Measurements from ENCODE around the gene KCNH2. TPM values are rescaled to one million over a fixed set of nuclear protein-coding genes. Genes with fewer than 3 reads are reported as not detected.
"Not testable (repeated sequence)": the region's sequence is repeated elsewhere in the genome, so short reads cannot be mapped to it uniquely, and the experiment has no call there.

Gene KCNH2
- total RNA-seq, 1 donor from 2014 or later = 7.3 TPM

GRCh38 chr7:150911590-150912267, 66.4 kb downstream of the KCNH2 start:
- H3K9ac ChIP-seq (ENCODE audit: low read depth in 1 of 3, low read length in 3 of 3) = no peak overlapping the region
- no peaks in the 10 kb centered on the region for H3K9me3 ChIP-seq (ENCODE audit: control insufficient read depth in 3 of 3, low read length in 3 of 3)

GRCh38 chr7:150910996-150911422, 67.1 kb downstream of the KCNH2 start:
- no peak overlapping the region for H3K9ac ChIP-seq (ENCODE audit: low read depth in 1 of 3, low read length in 3 of 3)

More at GRCh38 chr7:150911590-150912267, 66.4 kb downstream of the KCNH2 start:
- H3K27me3 ChIP-seq (ENCODE audit: control insufficient read depth in 3 of 3, insufficient read depth in 3 of 3, low read length in 3 of 3) = peaks cover 16 to 37% (median 29%) of the 10 kb centered on the region in 3 donors
- no peaks in the 10 kb centered on the region for H3K4me1 ChIP-seq (ENCODE audit: control insufficient read depth in 3 of 3, insufficient read depth in 3 of 3, low read length in 3 of 3)
- H3K36me3 ChIP-seq (ENCODE audit: control insufficient read depth in 3 of 3, insufficient read depth in 3 of 3, low read length in 3 of 3) = no peaks in the 10 kb centered on the region
- H3K27ac ChIP-seq (ENCODE audit: low read depth, low read length) = no peak overlapping the region
- H3K4me3 ChIP-seq (ENCODE audit: low read length in 3 of 3) = no peak overlapping the region

GRCh38 chr7:150910305-150910995, 67.7 kb downstream of the KCNH2 start:
- not testable (repeated sequence) for H3K9ac ChIP-seq (ENCODE audit: low read depth in 1 of 3, low read length in 3 of 3)
- H3K27me3 ChIP-seq (ENCODE audit: control insufficient read depth in 3 of 3, insufficient read depth in 3 of 3, low read length in 3 of 3) = peaks cover 9 to 38% (median 25%) of the 10 kb centered on the region in 3 donors

More at GRCh38 chr7:150910996-150911422, 67.1 kb downstream of the KCNH2 start:
- no peak overlapping the region for H3K27ac ChIP-seq (ENCODE audit: low read depth, low read length)
- no peaks in the 10 kb centered on the region for H3K36me3 ChIP-seq (ENCODE audit: control insufficient read depth in 3 of 3, insufficient read depth in 3 of 3, low read length in 3 of 3)
- no peaks in the 10 kb centered on the region for H3K9me3 ChIP-seq (ENCODE audit: control insufficient read depth in 3 of 3, low read length in 3 of 3)
- no peak overlapping the region for H3K4me3 ChIP-seq (ENCODE audit: low read length in 3 of 3)
- H3K27me3 ChIP-seq (ENCODE audit: control insufficient read depth in 3 of 3, insufficient read depth in 3 of 3, low read length in 3 of 3) = peaks cover 12 to 34% (median 23%) of the 10 kb centered on the region in 3 donors
- H3K4me1 ChIP-seq (ENCODE audit: control insufficient read depth in 3 of 3, insufficient read depth in 3 of 3, low read length in 3 of 3) = no peaks in the 10 kb centered on the region

GRCh38 chr7:150909200-150909995, 68.7 kb downstream of the KCNH2 start:
- Histone ChIP-seq H3K27me3 (ENCODE audit: control insufficient read depth in 3 of 3, insufficient read depth in 3 of 3, low read length in 3 of 3) (peaks cover 5 to 39% (median 22%) of the 10 kb centered on the region in 3 donors), H3K9ac (ENCODE audit: low read depth in 1 of 3, low read length in 3 of 3) (no peak overlapping the region), H3K4me3 (ENCODE audit: low read length in 3 of 3) (no peak overlapping the region), H3K27ac (ENCODE audit: low read depth, low read length) (no peak overlapping the region), H3K9me3 (ENCODE audit: control insufficient read depth in 3 of 3, low read length in 3 of 3) (no peaks in the 10 kb centered on the region), H3K36me3 (ENCODE audit: control insufficient read depth in 3 of 3, insufficient read depth in 3 of 3, low read length in 3 of 3) (no peaks in the 10 kb centered on the region), H3K4me1 (ENCODE audit: control insufficient read depth in 3 of 3, insufficient read depth in 3 of 3, low read length in 3 of 3) (peaks cover 0 to under 1% (median 0%) of the 10 kb centered on the region in 3 donors)

More at GRCh38 chr7:150910305-150910995, 67.7 kb downstream of the KCNH2 start:
- H3K9me3 ChIP-seq (ENCODE audit: control insufficient read depth in 3 of 3, low read length in 3 of 3); H3K4me3 ChIP-seq (ENCODE audit: low read length in 3 of 3); H3K4me1 ChIP-seq (ENCODE audit: control insufficient read depth in 3 of 3, insufficient read depth in 3 of 3, low read length in 3 of 3); H3K27ac ChIP-seq (ENCODE audit: low read depth, low read length); H3K36me3 ChIP-seq (ENCODE audit: control insufficient read depth in 3 of 3, insufficient read depth in 3 of 3, low read length in 3 of 3): not testable (repeated sequence)

GRCh38 chr7:150908173-150908572, 69.9 kb downstream of the KCNH2 start:
- no peaks in the 10 kb centered on the region for H3K9me3 ChIP-seq (ENCODE audit: control insufficient read depth in 3 of 3, low read length in 3 of 3)
- no peak overlapping the region for H3K4me3 ChIP-seq (ENCODE audit: low read length in 3 of 3)
- no peak overlapping the region for H3K9ac ChIP-seq (ENCODE audit: low read depth in 1 of 3, low read length in 3 of 3)
- peaks cover 0 to 7% (median 5%) of the 10 kb centered on the region in 3 donors for H3K4me1 ChIP-seq (ENCODE audit: control insufficient read depth in 3 of 3, insufficient read depth in 3 of 3, low read length in 3 of 3)
- no peaks in the 10 kb centered on the region for H3K36me3 ChIP-seq (ENCODE audit: control insufficient read depth in 3 of 3, insufficient read depth in 3 of 3, low read length in 3 of 3)
- peaks cover 0 to 35% (median 23%) of the 10 kb centered on the region in 3 donors for H3K27me3 ChIP-seq (ENCODE audit: control insufficient read depth in 3 of 3, insufficient read depth in 3 of 3, low read length in 3 of 3)
- H3K27ac ChIP-seq (ENCODE audit: low read depth, low read length) = no peak overlapping the region

GRCh38 chr7:150904011-150904909, 73.9 kb downstream of the KCNH2 start:
- Histone ChIP-seq H3K9me3 (ENCODE audit: control insufficient read depth in 3 of 3, low read length in 3 of 3) (no peaks in the 10 kb centered on the region), H3K4me1 (ENCODE audit: control insufficient read depth in 3 of 3, insufficient read depth in 3 of 3, low read length in 3 of 3) (peaks cover 0 to 13% (median 5%) of the 10 kb centered on the region in 3 donors), H3K27ac (ENCODE audit: low read depth, low read length) (no peak overlapping the region), H3K9ac (ENCODE audit: low read depth in 1 of 3, low read length in 3 of 3) (no peak overlapping the region), H3K27me3 (ENCODE audit: control insufficient read depth in 3 of 3, insufficient read depth in 3 of 3, low read length in 3 of 3) (peaks cover 0 to 25% (median 24%) of the 10 kb centered on the region in 3 donors), H3K4me3 (ENCODE audit: low read length in 3 of 3) (peak overlapping the region in 1 of 3 donors; percentile 43), H3K36me3 (ENCODE audit: control insufficient read depth in 3 of 3, insufficient read depth in 3 of 3, low read length in 3 of 3) (no peaks in the 10 kb centered on the region)

GRCh38 chr7:150903606-150904005, 74.5 kb downstream of the KCNH2 start:
- Histone ChIP-seq H3K9me3 (ENCODE audit: control insufficient read depth in 3 of 3, low read length in 3 of 3) (no peaks in the 10 kb centered on the region), H3K36me3 (ENCODE audit: control insufficient read depth in 3 of 3, insufficient read depth in 3 of 3, low read length in 3 of 3) (no peaks in the 10 kb centered on the region), H3K27ac (ENCODE audit: low read depth, low read length) (no peak overlapping the region), H3K4me3 (ENCODE audit: low read length in 3 of 3) (peak overlapping the region in 1 of 3 donors; percentile 43), H3K27me3 (ENCODE audit: control insufficient read depth in 3 of 3, insufficient read depth in 3 of 3, low read length in 3 of 3) (peaks cover 0 to 26% (median 26%) of the 10 kb centered on the region in 3 donors), H3K9ac (ENCODE audit: low read depth in 1 of 3, low read length in 3 of 3) (no peak overlapping the region), H3K4me1 (ENCODE audit: control insufficient read depth in 3 of 3, insufficient read depth in 3 of 3, low read length in 3 of 3) (peaks cover 0 to 13% (median 5%) of the 10 kb centered on the region in 3 donors)

GRCh38 chr7:150902078-150903033, 75.8 kb downstream of the KCNH2 start:
- no peak overlapping the region for H3K9ac ChIP-seq (ENCODE audit: low read depth in 1 of 3, low read length in 3 of 3)
- H3K36me3 ChIP-seq (ENCODE audit: control insufficient read depth in 3 of 3, insufficient read depth in 3 of 3, low read length in 3 of 3) = no peaks in the 10 kb centered on the region
- no peaks in the 10 kb centered on the region for H3K9me3 ChIP-seq (ENCODE audit: control insufficient read depth in 3 of 3, low read length in 3 of 3)
- H3K27ac ChIP-seq (ENCODE audit: low read depth, low read length) = no peak overlapping the region
- H3K4me3 ChIP-seq (ENCODE audit: low read length in 3 of 3) = no peak overlapping the region
- peaks cover 0 to 13% (median 7%) of the 10 kb centered on the region in 3 donors for H3K4me1 ChIP-seq (ENCODE audit: control insufficient read depth in 3 of 3, insufficient read depth in 3 of 3, low read length in 3 of 3)
- H3K27me3 ChIP-seq (ENCODE audit: control insufficient read depth in 3 of 3, insufficient read depth in 3 of 3, low read length in 3 of 3) = peaks cover 8 to 38% (median 37%) of the 10 kb centered on the region in 3 donors
